Measurements from ENCODE around the gene SCARF2. TPM values are rescaled to one million over a fixed set of nuclear protein-coding genes. Genes with fewer than 3 reads are reported as not detected.

Gene SCARF2
- total and polyA plus RNA-seq, 2 experiments from 2014 or later: 1.8 to 16.6 TPM

GRCh38 chr22:20463324-20464095 lies 25.9 kb upstream of the SCARF2 start (continued):
- TF ChIP-seq ZNF462 (CRISPR knock-in tag; IDR thresholded peaks at IDR 0.05) (no peak), EZH2 (IDR thresholded peaks at IDR 0.05; ENCODE audit: low read depth, unreplicated experiment) (no peak), NANOG (IDR thresholded peaks at IDR 0.05; ENCODE audit: borderline replicate concordance) (no peak), ZNF331 (CRISPR knock-in tag; IDR thresholded peaks at IDR 0.05; ENCODE audit: low read depth) (no peak)

- peaks cover 4% of the 10 kb centered on the region; the same call in 1 of the 2 replicates for H3K27me3 ChIP-seq (ENCODE audit: insufficient read depth)
- peaks cover 3% of the 10 kb centered on the region; the same call in 1 of the 2 replicates for H3K4me1 ChIP-seq (ENCODE audit: insufficient read depth)
- H3K36me3 ChIP-seq (ENCODE audit: insufficient read depth): no peaks in the 10 kb centered on the region
- no peaks in the 10 kb centered on the region; the same call in 2 of the 3 replicates for H3K9me3 Mint-ChIP-seq
- DNase-seq (ENCODE audit: low spot score): no peak
- H3K4me3 ChIP-seq: no peak overlapping the region
- no peak overlapping the region for H3K4me2 ChIP-seq
- H3K27ac ChIP-seq (ENCODE audit: low read depth): no peak overlapping the region
- H4K20me1 ChIP-seq (replicated peaks; ENCODE audit: insufficient read depth): no peaks in the 10 kb centered on the region
- no peaks in the 10 kb centered on the region for H3K9me2 ChIP-seq (ENCODE audit: insufficient read depth)
- peaks cover 3% of the 10 kb centered on the region; the same call in 1 of the 3 replicates for H3K36me3 Mint-ChIP-seq (ENCODE audit: low read depth)
- H3K4me1 Mint-ChIP-seq: peaks cover 30% of the 10 kb centered on the region
- no peak overlapping the region for H2AFZ ChIP-seq
- no peak for ATAC-seq
- H3F3A ChIP-seq (replicated peaks; ENCODE audit: low read depth): no peaks in the 10 kb centered on the region
- H3K27me3 Mint-ChIP-seq (ENCODE audit: insufficient read depth, low read depth, poor library complexity): peaks cover 19% of the 10 kb centered on the region
- H3K79me2 ChIP-seq (replicated peaks; ENCODE audit: insufficient read depth): no peaks in the 10 kb centered on the region
- no peak overlapping the region for H3K27ac Mint-ChIP-seq
- no peak overlapping the region for H3K4me3 Mint-ChIP-seq
- no peak for TF ChIP-seq CREB1 (CRISPR knock-in tag; IDR thresholded peaks at IDR 0.05; ENCODE audit: low read depth)
- TF ChIP-seq ZNF331 (CRISPR knock-in tag; IDR thresholded peaks at IDR 0.05; ENCODE audit: low read depth): no peak
- no peak for TF ChIP-seq CTCF (conservative IDR thresholded peaks at IDR 0.05; ENCODE audit: low read depth in 2 of 2)
- TF ChIP-seq STAT1 (IDR thresholded peaks at IDR 0.05; ENCODE audit: unreplicated experiment): no peak
- TF ChIP-seq POLR2AphosphoS5 (IDR thresholded peaks at IDR 0.05; ENCODE audit: low read depth): no peak
- TF ChIP-seq REST (IDR thresholded peaks at IDR 0.05; ENCODE audit: unreplicated experiment): no peak
- no peak for TF ChIP-seq EZH2phosphoT487 (IDR thresholded peaks at IDR 0.05; ENCODE audit: unreplicated experiment)
- TF ChIP-seq JUNB (IDR thresholded peaks at IDR 0.05; ENCODE audit: unreplicated experiment): no peak
- no peak for TF ChIP-seq ETS1 (IDR thresholded peaks at IDR 0.05)
- TF ChIP-seq NANOG (IDR thresholded peaks at IDR 0.05; ENCODE audit: borderline replicate concordance): no peak
Observed at GRCh38 chr22:20459862-20460261, 22.2 kb upstream of the SCARF2 start.

Measured in GM23338 (cell line).